Activated naive CD4-positive, alpha-beta T cell treated with anti-CD3 and anti-CD28 coated beads, Interleukin-2, amount 50 U/mL, for 24 hours (primary cell): ENCODE results near the gene TSEN54.

Experiments used
- H3K27ac Mint-ChIP-seq: one replicate; pipeline ENCODE4 v1.8.0; 2021; ENCODE audit warnings: mild to moderate bottlenecking, mixed read lengths
- H3K27me3 Mint-ChIP-seq: one replicate; pipeline ENCODE4 v1.8.0; 2021; ENCODE audit warnings: mixed read lengths
- H3K36me3 Mint-ChIP-seq: one replicate; pipeline ENCODE4 v1.8.0; 2021; ENCODE audit warnings: mixed read lengths
- H3K4me1 Mint-ChIP-seq: one replicate; pipeline ENCODE4 v1.8.0; 2021; ENCODE audit warnings: mixed read lengths
- H3K4me3 Mint-ChIP-seq: one replicate; pipeline ENCODE4 v1.8.0; 2021; ENCODE audit warnings: mild to moderate bottlenecking, mixed read lengths
- H3K9me3 Mint-ChIP-seq: one replicate; pipeline ENCODE4 v1.8.0; 2021; ENCODE audit warnings: mixed read lengths

TSEN54 gene

GRCh38 chr17:75570034-75570676 is 53.8 kb downstream of the TSEN54 start:
- H3K9me3 Mint-ChIP-seq: no peaks in the 10 kb centered on the region
- peaks cover 2% of the 10 kb centered on the region for H3K36me3 Mint-ChIP-seq
- no peaks in the 10 kb centered on the region for H3K4me1 Mint-ChIP-seq
- no peak overlapping the region for H3K27ac Mint-ChIP-seq
- H3K4me3 Mint-ChIP-seq: no peak overlapping the region
- H3K27me3 Mint-ChIP-seq: no peaks in the 10 kb centered on the region

GRCh38 chr17:75570772-75571171 is 54.4 kb downstream of the TSEN54 start:
- H3K27ac Mint-ChIP-seq: no peak overlapping the region
- peaks cover under 1% of the 10 kb centered on the region for H3K36me3 Mint-ChIP-seq
- H3K9me3 Mint-ChIP-seq: no peaks in the 10 kb centered on the region
- H3K27me3 Mint-ChIP-seq: no peaks in the 10 kb centered on the region
- H3K4me3 Mint-ChIP-seq: no peak overlapping the region
- H3K4me1 Mint-ChIP-seq: no peaks in the 10 kb centered on the region

GRCh38 chr17:75571197-75571884 is 55.0 kb downstream of the TSEN54 start:
- Mint-ChIP-seq H3K36me3 (no peaks in the 10 kb centered on the region), H3K4me1 (no peaks in the 10 kb centered on the region), H3K27ac (no peak overlapping the region), H3K27me3 (no peaks in the 10 kb centered on the region), H3K9me3 (no peaks in the 10 kb centered on the region), H3K4me3 (no peak overlapping the region)

- no peaks in the 10 kb centered on the region for H3K9me3 Mint-ChIP-seq
- H3K4me3 Mint-ChIP-seq: no peak overlapping the region
- H3K27ac Mint-ChIP-seq: no peak overlapping the region
- no peaks in the 10 kb centered on the region for H3K36me3 Mint-ChIP-seq
- no peaks in the 10 kb centered on the region for H3K4me1 Mint-ChIP-seq
- no peaks in the 10 kb centered on the region for H3K27me3 Mint-ChIP-seq
Measured at GRCh38 chr17:75571885-75572215, 55.5 kb downstream of the TSEN54 start.

GRCh38 chr17:75572713-75573539 is 56.6 kb downstream of the TSEN54 start:
- Mint-ChIP-seq H3K27me3 (no peaks in the 10 kb centered on the region), H3K36me3 (no peaks in the 10 kb centered on the region), H3K27ac (no peak overlapping the region), H3K4me1 (no peaks in the 10 kb centered on the region), H3K4me3 (no peak overlapping the region), H3K9me3 (no peaks in the 10 kb centered on the region)

GRCh38 chr17:75573540-75573957 is 57.2 kb downstream of the TSEN54 start:
- H3K36me3 Mint-ChIP-seq: no peaks in the 10 kb centered on the region
- H3K4me1 Mint-ChIP-seq: no peaks in the 10 kb centered on the region
- H3K27ac Mint-ChIP-seq: no peak overlapping the region
- no peak overlapping the region for H3K4me3 Mint-ChIP-seq
- no peaks in the 10 kb centered on the region for H3K9me3 Mint-ChIP-seq
- no peaks in the 10 kb centered on the region for H3K27me3 Mint-ChIP-seq

GRCh38 chr17:75573994-75574393 is 57.7 kb downstream of the TSEN54 start:
- no peak overlapping the region for H3K4me3 Mint-ChIP-seq
- H3K9me3 Mint-ChIP-seq: no peaks in the 10 kb centered on the region
- no peak overlapping the region for H3K27ac Mint-ChIP-seq
- H3K27me3 Mint-ChIP-seq: no peaks in the 10 kb centered on the region
- no peaks in the 10 kb centered on the region for H3K36me3 Mint-ChIP-seq
- no peaks in the 10 kb centered on the region for H3K4me1 Mint-ChIP-seq
